ENCODE measurements around the gene TNFRSF8. TPM values are rescaled to one million over a fixed set of nuclear protein-coding genes. Genes with fewer than 3 reads are reported as not detected.

The TNFRSF8 gene
- total and polyA plus RNA-seq, 9 of the 15 experiments (the other 6 are each of a cell fraction or from before 2014, with no cell fraction given): 3.5 to 38.4 (median 17.1) TPM

GRCh38 chr1:12087797-12088314 is 24.8 kb downstream of the TNFRSF8 start (continued):
- TF ChIP-seq ZBTB49 (CRISPR knock-in tag; IDR thresholded peaks at IDR 0.05; ENCODE audit: borderline replicate concordance) (no peak), POLR2A (conservative IDR thresholded peaks at IDR 0.05) (no peak), RCOR1 (IDR thresholded peaks at IDR 0.05; ENCODE audit: borderline replicate concordance in 1 of 2, low read depth in 2 of 2, low read length in 2 of 2) (0 out of 4 replicates have a peak, but pooled peaks of 1 of the 2 experiments have one; percentile 15)

GRCh38 chr1:12088607-12089006 is 25.5 kb downstream of the TNFRSF8 start:
- intact Hi-C loops (cut with micrococcal nuclease): no loop called here
- FAIRE-seq (no peak), ATAC-seq (no peak), DNase-seq (ENCODE audit: extremely low read depth in 1 of 4, low spot score in 3 of 4) (no peak)
- Histone ChIP-seq H3K9me1 (ENCODE audit: control insufficient read depth, insufficient read depth, low read length) (no peaks in the 10 kb centered on the region), H3K27me3 (ENCODE audit: control insufficient read depth in 2 of 2, insufficient read depth in 2 of 2, low read length in 2 of 2) (no peaks in the 10 kb centered on the region), H3K4me3 (no peak overlapping the region), H3K9me3 (replicated peaks; ENCODE audit: control insufficient read depth, insufficient read depth, low read depth, low read length) (no peaks in the 10 kb centered on the region), H2AFZ (ENCODE audit: low read depth, low read length) (no peak overlapping the region), H3K27ac (ENCODE audit: extremely low read depth, low read depth, low read length) (no peak overlapping the region), H4K20me1 (replicated peaks; ENCODE audit: control insufficient read depth, insufficient read depth, low read length) (no peaks in the 10 kb centered on the region), H3K4me2 (ENCODE audit: insufficient read depth, low read length) (no peak overlapping the region), H3K36me3 (ENCODE audit: control insufficient read depth, insufficient read depth, low read length) (peaks cover 40% of the 10 kb centered on the region; the same call in 2 of the 3 replicates), H3K4me1 (replicated peaks in 1 of 2; ENCODE audit: control insufficient read depth in 2 of 2, insufficient read depth in 2 of 2, low read length in 2 of 2) (peaks cover 8 to 9% of the 10 kb centered on the region in 2 experiments; a peak in 4 of 5 replicates), H3K79me2 (ENCODE audit: control insufficient read depth, insufficient read depth, low read length) (peaks cover 12% of the 10 kb centered on the region; the same call in 2 of the 3 replicates), H3K9ac (ENCODE audit: insufficient read depth in 1 of 2, low read depth in 2 of 2, low read length in 2 of 2) (no peak overlapping the region)
- 73% methylated on average over 2 of the region's 6 CpGs for WGBS (ENCODE audit: insufficient coverage, low coverage, missing lambda C conversion rate)
- ChIA-PET POLR2A (interaction anchor here (1.1 to 2.0 kb wide), 3 partner anchors 8 to 179 kb away, joined by 3 to 12 read pairs (median 5); no protein-coding TSS in a partner anchor), CTCF (ENCODE audit: low intra/inter-chr PET ratio) (interaction anchor here (0.6 kb wide), 1 partner anchor 115 kb away, joined by 3 read pairs; no protein-coding TSS in a partner anchor)
- no TSS peak for BruUV-seq (replicated peaks)
- in situ Hi-C loops (cut with MboI): no loop called here
- no peak for TF ChIP-seq RBM17 (IDR thresholded peaks at IDR 0.05; ENCODE audit: borderline replicate concordance, low read depth, low read length)
- TF ChIP-seq GATA2 (CRISPR knock-in tag; IDR thresholded peaks at IDR 0.05): no peak
- no peak for TF ChIP-seq CBX5 (IDR thresholded peaks at IDR 0.05; ENCODE audit: borderline replicate concordance, low read depth)
- TF ChIP-seq RREB1 (CRISPR knock-in tag; IDR thresholded peaks at IDR 0.05): no peak
- no peak for TF ChIP-seq MAX (CRISPR knock-in tag; IDR thresholded peaks at IDR 0.05)
